A673 (cell line): ENCODE data around the gene GATAD2A.

Source experiments
- EZH2 ChIP-seq: fragments of 200-600 bp; sonication (generic); IDR thresholded peaks from 2 replicates; pipeline ENCODE4 v1.6.1; 2017; ENCODE audit warnings: borderline replicate concordance, low read depth, mild to moderate bottlenecking, mixed read lengths, antibody characterized with exemption, low read length; ENCODE audit not compliant: poor library complexity, severe bottlenecking
- TF ChIP-seq, protein P1 (sequence below): fragments of 300-800, 200-600 bp; sonication (generic); conservative IDR thresholded peaks from 2 replicates; pipeline ENCODE4 v1.5.1; 2017; ENCODE audit warnings: low read depth, mild to moderate bottlenecking, antibody characterized with exemption, low read length, moderate library complexity, mixed read lengths

DNA sequence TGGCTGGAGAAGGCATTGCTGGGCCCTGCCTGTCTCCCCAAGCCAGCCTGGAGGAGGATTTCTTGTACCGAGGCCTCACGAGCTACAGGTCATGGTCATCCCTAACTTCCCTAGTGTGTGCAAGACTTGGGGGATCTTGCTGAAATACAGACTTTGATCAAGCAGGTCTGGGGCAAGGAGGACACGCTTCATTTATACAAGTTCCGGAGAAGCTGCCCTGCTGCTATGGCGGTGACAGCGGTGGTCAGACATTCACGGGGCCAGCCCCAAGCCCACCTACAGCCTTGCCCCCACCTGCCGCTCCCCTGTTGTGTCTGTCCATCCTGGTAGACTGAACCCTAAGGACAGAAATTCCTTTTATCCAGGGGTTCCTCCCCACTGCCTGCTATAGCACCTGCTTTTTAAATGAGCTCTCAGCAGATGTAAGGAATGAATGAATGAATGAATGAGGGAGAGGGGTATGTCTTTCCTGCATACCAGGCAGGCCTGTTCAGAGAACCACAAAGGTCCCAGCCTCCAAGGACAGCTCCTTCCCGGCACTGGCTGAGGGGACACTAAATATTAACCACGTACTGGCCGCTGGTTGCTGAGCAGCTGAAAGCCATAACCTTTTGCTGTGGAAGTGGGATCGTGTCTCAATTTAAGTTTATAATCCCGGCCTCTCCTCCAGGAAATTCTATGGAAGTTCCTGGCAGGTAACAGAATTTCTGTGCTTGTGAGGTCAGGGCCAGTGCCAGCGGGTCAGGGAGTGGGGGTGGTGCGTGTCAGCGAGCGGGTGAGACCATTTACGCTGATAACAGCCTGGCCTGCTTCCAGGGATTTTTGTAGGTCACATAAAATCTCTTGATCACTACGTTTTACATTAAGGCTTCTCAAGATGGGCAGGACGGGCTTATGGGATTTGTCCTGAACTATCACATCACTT lies 82.7 kb downstream of the GATAD2A start:
- TF ChIP-seq, protein P1, sequence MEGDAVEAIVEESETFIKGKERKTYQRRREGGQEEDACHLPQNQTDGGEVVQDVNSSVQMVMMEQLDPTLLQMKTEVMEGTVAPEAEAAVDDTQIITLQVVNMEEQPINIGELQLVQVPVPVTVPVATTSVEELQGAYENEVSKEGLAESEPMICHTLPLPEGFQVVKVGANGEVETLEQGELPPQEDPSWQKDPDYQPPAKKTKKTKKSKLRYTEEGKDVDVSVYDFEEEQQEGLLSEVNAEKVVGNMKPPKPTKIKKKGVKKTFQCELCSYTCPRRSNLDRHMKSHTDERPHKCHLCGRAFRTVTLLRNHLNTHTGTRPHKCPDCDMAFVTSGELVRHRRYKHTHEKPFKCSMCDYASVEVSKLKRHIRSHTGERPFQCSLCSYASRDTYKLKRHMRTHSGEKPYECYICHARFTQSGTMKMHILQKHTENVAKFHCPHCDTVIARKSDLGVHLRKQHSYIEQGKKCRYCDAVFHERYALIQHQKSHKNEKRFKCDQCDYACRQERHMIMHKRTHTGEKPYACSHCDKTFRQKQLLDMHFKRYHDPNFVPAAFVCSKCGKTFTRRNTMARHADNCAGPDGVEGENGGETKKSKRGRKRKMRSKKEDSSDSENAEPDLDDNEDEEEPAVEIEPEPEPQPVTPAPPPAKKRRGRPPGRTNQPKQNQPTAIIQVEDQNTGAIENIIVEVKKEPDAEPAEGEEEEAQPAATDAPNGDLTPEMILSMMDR, result no peak
- TF ChIP-seq EZH2, result no peak
